ENCODE data around the gene RASL11B.

The RASL11B gene

GRCh38 chr4:52870225-52870624 is 8.1 kb downstream of the RASL11B start:
- no peak overlapping the region for H3K4me3 ChIP-seq (replicated peaks in 1 of 2; ENCODE audit: low read depth in 2 of 2, low read length in 2 of 2)
- no peak for TF ChIP-seq CTCF (IDR thresholded peaks at IDR 0.05; ENCODE audit: low read depth, low read length)
- no peak for DNase-seq (ENCODE audit: low read depth in 2 of 2)

GRCh38 chr4:52873191-52873590 is 11.1 kb downstream of the RASL11B start:
- H3K4me3 ChIP-seq (replicated peaks in 1 of 2; ENCODE audit: low read depth in 2 of 2, low read length in 2 of 2) = no peak overlapping the region
- DNase-seq (ENCODE audit: low read depth in 2 of 2) = no peak
- no peak for TF ChIP-seq CTCF (IDR thresholded peaks at IDR 0.05; ENCODE audit: low read depth, low read length)

GRCh38 chr4:52873861-52874343 is 11.8 kb downstream of the RASL11B start:
- H3K4me3 ChIP-seq (replicated peaks in 1 of 2; ENCODE audit: low read depth in 2 of 2, low read length in 2 of 2) = no peak overlapping the region
- no peak for TF ChIP-seq CTCF (IDR thresholded peaks at IDR 0.05; ENCODE audit: low read depth, low read length)
- peak in 1 of 2 donors; percentile 60 for DNase-seq (ENCODE audit: low read depth in 2 of 2)

- TF ChIP-seq CTCF (IDR thresholded peaks at IDR 0.05; ENCODE audit: low read depth, low read length) = no peak
- no peak overlapping the region for H3K4me3 ChIP-seq (replicated peaks in 1 of 2; ENCODE audit: low read depth in 2 of 2, low read length in 2 of 2)
- no peak for DNase-seq (ENCODE audit: low read depth in 2 of 2)
Observed at GRCh38 chr4:52874948-52875347, 12.8 kb downstream of the RASL11B start.

- TF ChIP-seq CTCF (IDR thresholded peaks at IDR 0.05; ENCODE audit: low read depth, low read length) = no peak
- no peak overlapping the region for H3K4me3 ChIP-seq (replicated peaks in 1 of 2; ENCODE audit: low read depth in 2 of 2, low read length in 2 of 2)
- no peak for DNase-seq (ENCODE audit: low read depth in 2 of 2)
Observed at GRCh38 chr4:52876069-52876468, 14.0 kb downstream of the RASL11B start.

GRCh38 chr4:52877036-52877435 is 14.9 kb downstream of the RASL11B start:
- no peak overlapping the region for H3K4me3 ChIP-seq (replicated peaks in 1 of 2; ENCODE audit: low read depth in 2 of 2, low read length in 2 of 2)
- TF ChIP-seq CTCF (IDR thresholded peaks at IDR 0.05; ENCODE audit: low read depth, low read length) = no peak
- DNase-seq (ENCODE audit: low read depth in 2 of 2) = no peak

GRCh38 chr4:52877694-52878093 is 15.6 kb downstream of the RASL11B start:
- no peak for DNase-seq (ENCODE audit: low read depth in 2 of 2)
- no peak overlapping the region for H3K4me3 ChIP-seq (replicated peaks in 1 of 2; ENCODE audit: low read depth in 2 of 2, low read length in 2 of 2)
- TF ChIP-seq CTCF (IDR thresholded peaks at IDR 0.05; ENCODE audit: low read depth, low read length) = no peak

Data from cardiac fibroblast (primary cell).